Parathyroid adenoma (tissue), 2 donors: ENCODE data around the gene TAGAP.

Source experiments
- H2AFZ ChIP-seq: fragments of 300-600 bp; sonication (generic); one replicate; pipeline ENCODE4 v1.7.0; 2017; ENCODE audit warnings: antibody characterized with exemption, mild to moderate bottlenecking
- H3K27ac ChIP-seq: fragments of 300-600 bp; sonication (generic); one replicate; pipeline ENCODE4 v1.7.0; 2017
- H3K27me3 ChIP-seq: fragments of 300-600 bp; sonication (generic); one replicate; pipeline ENCODE4 v1.7.0; 2017; ENCODE audit warnings: low read length; ENCODE audit not compliant: control insufficient read depth, insufficient read depth
- H3K36me3 ChIP-seq: fragments of 300-600 bp; sonication (generic); one replicate; pipeline ENCODE4 v1.7.0; 2017; ENCODE audit warnings: low read length; ENCODE audit not compliant: control insufficient read depth, insufficient read depth
- H3K4me1 ChIP-seq: fragments of 300-600 bp; sonication (generic); one replicate; pipeline ENCODE4 v1.7.0; 2017; ENCODE audit warnings: control low read depth
- H3K4me2 ChIP-seq: fragments of 300-600 bp; sonication (generic); one replicate; pipeline ENCODE4 v1.7.0; 2017; ENCODE audit warnings: low read length
- H3K4me3 ChIP-seq: fragments of 300-600 bp; sonication (generic); one replicate; pipeline ENCODE4 v1.7.0; 2017; ENCODE audit warnings: low read depth, low read length
- H3K79me2 ChIP-seq: fragments of 300-600 bp; sonication (generic); one replicate; pipeline ENCODE4 v1.7.0; 2017; ENCODE audit warnings: control low read depth
- H3K9ac ChIP-seq: fragments of 300-600 bp; sonication (generic); one replicate; pipeline ENCODE4 v1.7.0; 2017; ENCODE audit warnings: mild to moderate bottlenecking
- H3K9me3 ChIP-seq: fragments of 300-600 bp; sonication (generic); one replicate; pipeline ENCODE4 v1.7.0; 2017; ENCODE audit warnings: low read length; ENCODE audit not compliant: control insufficient read depth
- CTCF ChIP-seq: fragments of 300-600 bp; sonication (generic); IDR thresholded peaks from one replicate; pipeline ENCODE4 v1.7.0; 2017; ENCODE audit warnings: antibody characterized with exemption, mild to moderate bottlenecking
- donor health status: primary hyperparathyroidism.

Gene TAGAP

GRCh38 chr6:159065759-159066329 lies 21.1 kb upstream of the TAGAP start:
- Histone ChIP-seq H3K9me3 (no peaks in the 10 kb centered on the region), H3K4me2 (no peak overlapping the region), H3K27ac (no peak overlapping the region), H2AFZ (no peak overlapping the region), H3K4me1 (no peaks in the 10 kb centered on the region), H3K27me3 (no peaks in the 10 kb centered on the region), H3K79me2 (no peaks in the 10 kb centered on the region), H3K9ac (no peak overlapping the region), H3K4me3 (no peak overlapping the region), H3K36me3 (no peaks in the 10 kb centered on the region)
- no peak for TF ChIP-seq CTCF

GRCh38 chr6:159065091-159065490 lies 20.3 kb upstream of the TAGAP start:
- no peak for TF ChIP-seq CTCF
- Histone ChIP-seq H3K9ac (no peak overlapping the region), H3K36me3 (no peaks in the 10 kb centered on the region), H3K79me2 (no peaks in the 10 kb centered on the region), H3K4me3 (no peak overlapping the region), H3K4me2 (no peak overlapping the region), H3K9me3 (no peaks in the 10 kb centered on the region), H2AFZ (no peak overlapping the region), H3K27me3 (no peaks in the 10 kb centered on the region), H3K4me1 (no peaks in the 10 kb centered on the region), H3K27ac (no peak overlapping the region)

- Histone ChIP-seq H3K4me1 (no peaks in the 10 kb centered on the region), H3K9me3 (no peaks in the 10 kb centered on the region), H3K9ac (no peak overlapping the region), H3K4me2 (no peak overlapping the region), H3K27me3 (no peaks in the 10 kb centered on the region), H2AFZ (no peak overlapping the region), H3K4me3 (no peak overlapping the region), H3K79me2 (no peaks in the 10 kb centered on the region), H3K27ac (no peak overlapping the region), H3K36me3 (no peaks in the 10 kb centered on the region)
- no peak for TF ChIP-seq CTCF
Observed at GRCh38 chr6:159064477-159064876, 19.7 kb upstream of the TAGAP start.

- H3K36me3 ChIP-seq: no peaks in the 10 kb centered on the region
- no peak overlapping the region for H3K9ac ChIP-seq
- no peak for TF ChIP-seq CTCF
- H3K4me2 ChIP-seq: no peak overlapping the region
- no peaks in the 10 kb centered on the region for H3K9me3 ChIP-seq
- H3K27me3 ChIP-seq: no peaks in the 10 kb centered on the region
- H3K4me3 ChIP-seq: no peak overlapping the region
- H2AFZ ChIP-seq: no peak overlapping the region
- no peaks in the 10 kb centered on the region for H3K79me2 ChIP-seq
- H3K27ac ChIP-seq: no peak overlapping the region
- no peaks in the 10 kb centered on the region for H3K4me1 ChIP-seq
Observed at GRCh38 chr6:159063549-159063948, 18.8 kb upstream of the TAGAP start.

GRCh38 chr6:159062976-159063375 lies 18.2 kb upstream of the TAGAP start:
- no peaks in the 10 kb centered on the region for H3K9me3 ChIP-seq
- H3K4me1 ChIP-seq: no peaks in the 10 kb centered on the region
- no peaks in the 10 kb centered on the region for H3K27me3 ChIP-seq
- H2AFZ ChIP-seq: no peak overlapping the region
- H3K4me3 ChIP-seq: no peak overlapping the region
- H3K27ac ChIP-seq: no peak overlapping the region
- no peaks in the 10 kb centered on the region for H3K36me3 ChIP-seq
- no peak for TF ChIP-seq CTCF
- no peak overlapping the region for H3K4me2 ChIP-seq
- no peaks in the 10 kb centered on the region for H3K79me2 ChIP-seq
- no peak overlapping the region for H3K9ac ChIP-seq
